Ovary (tissue), 3 donors: Measurements from ENCODE around the gene B4GAT1.

Experiments
- CTCF ChIP-seq, 3 donors: fragments of 450-650 bp in 2 of 3; fragments of 200-600 bp in 1 of 3; IDR thresholded peaks; one replicate each; pipeline versions ENCODE4 v1.5.1 to v1.8.0; 2016 to 2022; ENCODE audit warnings: antibody characterized with exemption in 3 of 3, mild to moderate bottlenecking in 1 of 3
- EP300 ChIP-seq: sonication (generic); formaldehyde crosslinking; IDR thresholded peaks from one replicate; pipeline ENCODE4 v1.6.1; 2017; ENCODE audit warnings: antibody characterized with exemption
- POLR2A ChIP-seq: fragments of 450-650 bp; IDR thresholded peaks from one replicate; pipeline ENCODE4 v1.6.1; 2017; ENCODE audit warnings: antibody characterized with exemption, mild to moderate bottlenecking, moderate library complexity
- donor health status: DM: no; HTN: no; CAD: no.

- no peak for TF ChIP-seq CTCF (IDR thresholded peaks at IDR 0.05)
- no peak for TF ChIP-seq EP300
- TF ChIP-seq POLR2A: no peak
These were observed 13.1 kb upstream of the B4GAT1 start for GRCh38 chr11:66360406-66361073.
